ENCODE results near the gene BNIP5.

BNIP5 gene

DNA sequence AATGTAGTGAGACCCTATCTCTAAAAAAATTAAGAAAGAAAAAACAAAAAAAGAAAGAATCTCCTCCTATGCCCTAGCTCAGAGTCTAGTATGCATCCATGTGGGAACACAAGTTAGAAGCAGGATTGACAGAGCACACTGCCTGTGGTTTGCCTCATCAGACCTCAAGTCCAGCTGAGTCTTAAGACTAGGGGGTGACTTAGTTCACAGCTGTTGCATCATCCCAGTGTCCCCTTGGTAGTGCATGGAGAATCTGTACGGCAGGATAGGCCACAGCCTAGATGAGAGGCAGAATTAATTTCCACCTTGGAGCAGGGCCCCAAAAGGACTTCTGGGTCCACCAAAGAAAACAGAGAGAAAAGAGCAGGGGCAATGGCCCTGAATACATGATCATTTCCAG lies 53.1 kb downstream of the BNIP5 start:
- Histone ChIP-seq H4K20me1 (ENCODE audit: insufficient read depth, low read length, poor library complexity, severe bottlenecking) (no peaks in the 10 kb centered on the region), H3F3A (ENCODE audit: low read depth) (no peaks in the 10 kb centered on the region), H2AFZ (ENCODE audit: low read length) (no peak overlapping the region), H3K36me3 (ENCODE audit: insufficient read depth, low read length) (no peaks in the 10 kb centered on the region), H3K9me3 (ENCODE audit: insufficient read depth, low read depth, low read length) (no peaks in the 10 kb centered on the region), H3K27me3 (ENCODE audit: insufficient read depth, low read length, poor library complexity, severe bottlenecking) (no peaks in the 10 kb centered on the region), H3K4me1 (ENCODE audit: insufficient read depth, low read length, poor library complexity, severe bottlenecking) (peaks cover 9% of the 10 kb centered on the region), H3K79me2 (ENCODE audit: insufficient read depth, low read length) (no peaks in the 10 kb centered on the region), H3K4me2 (ENCODE audit: low read depth, low read length, poor library complexity, severe bottlenecking) (no peak overlapping the region), H3K4me3 (ENCODE audit: low read length, poor library complexity, severe bottlenecking) (no peak overlapping the region), H3K9ac (ENCODE audit: low read depth, low read length, poor library complexity, severe bottlenecking) (no peak overlapping the region), H3K9me2 (replicated peaks; ENCODE audit: low read depth, low read length) (no peaks in the 10 kb centered on the region)
- TF ChIP-seq, protein P1, sequence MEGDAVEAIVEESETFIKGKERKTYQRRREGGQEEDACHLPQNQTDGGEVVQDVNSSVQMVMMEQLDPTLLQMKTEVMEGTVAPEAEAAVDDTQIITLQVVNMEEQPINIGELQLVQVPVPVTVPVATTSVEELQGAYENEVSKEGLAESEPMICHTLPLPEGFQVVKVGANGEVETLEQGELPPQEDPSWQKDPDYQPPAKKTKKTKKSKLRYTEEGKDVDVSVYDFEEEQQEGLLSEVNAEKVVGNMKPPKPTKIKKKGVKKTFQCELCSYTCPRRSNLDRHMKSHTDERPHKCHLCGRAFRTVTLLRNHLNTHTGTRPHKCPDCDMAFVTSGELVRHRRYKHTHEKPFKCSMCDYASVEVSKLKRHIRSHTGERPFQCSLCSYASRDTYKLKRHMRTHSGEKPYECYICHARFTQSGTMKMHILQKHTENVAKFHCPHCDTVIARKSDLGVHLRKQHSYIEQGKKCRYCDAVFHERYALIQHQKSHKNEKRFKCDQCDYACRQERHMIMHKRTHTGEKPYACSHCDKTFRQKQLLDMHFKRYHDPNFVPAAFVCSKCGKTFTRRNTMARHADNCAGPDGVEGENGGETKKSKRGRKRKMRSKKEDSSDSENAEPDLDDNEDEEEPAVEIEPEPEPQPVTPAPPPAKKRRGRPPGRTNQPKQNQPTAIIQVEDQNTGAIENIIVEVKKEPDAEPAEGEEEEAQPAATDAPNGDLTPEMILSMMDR (conservative IDR thresholded peaks at IDR 0.05; ENCODE audit: low read length), result no peak
- TF ChIP-seq EZH2phosphoT487 (IDR thresholded peaks at IDR 0.05; ENCODE audit: borderline replicate concordance), result no peak

DNA sequence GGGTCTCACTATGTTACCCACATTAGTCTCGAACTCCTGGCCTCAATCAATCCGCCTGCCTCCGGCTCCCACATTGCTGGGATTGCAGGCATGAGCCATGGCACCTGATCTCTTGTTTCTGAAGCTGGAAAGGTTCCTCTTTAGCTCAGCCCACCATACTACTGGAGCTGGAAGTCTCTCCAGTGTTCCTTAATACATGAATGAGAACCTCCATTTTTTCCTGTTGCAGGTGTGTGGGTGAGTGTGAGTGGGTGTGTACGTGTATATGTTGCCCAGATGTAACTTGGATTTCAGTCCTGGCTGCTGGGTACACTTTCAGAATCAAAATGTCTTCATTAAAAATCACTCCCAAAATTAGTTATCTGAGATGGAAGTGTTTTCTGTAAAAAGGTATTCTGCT lies 55.7 kb downstream of the BNIP5 start:
- H3K36me3 ChIP-seq (ENCODE audit: insufficient read depth, low read length), result no peaks in the 10 kb centered on the region
- no peak overlapping the region for H3K4me2 ChIP-seq (ENCODE audit: low read depth, low read length, poor library complexity, severe bottlenecking)
- no peaks in the 10 kb centered on the region for H3K4me1 ChIP-seq (ENCODE audit: insufficient read depth, low read length, poor library complexity, severe bottlenecking)

DNA sequence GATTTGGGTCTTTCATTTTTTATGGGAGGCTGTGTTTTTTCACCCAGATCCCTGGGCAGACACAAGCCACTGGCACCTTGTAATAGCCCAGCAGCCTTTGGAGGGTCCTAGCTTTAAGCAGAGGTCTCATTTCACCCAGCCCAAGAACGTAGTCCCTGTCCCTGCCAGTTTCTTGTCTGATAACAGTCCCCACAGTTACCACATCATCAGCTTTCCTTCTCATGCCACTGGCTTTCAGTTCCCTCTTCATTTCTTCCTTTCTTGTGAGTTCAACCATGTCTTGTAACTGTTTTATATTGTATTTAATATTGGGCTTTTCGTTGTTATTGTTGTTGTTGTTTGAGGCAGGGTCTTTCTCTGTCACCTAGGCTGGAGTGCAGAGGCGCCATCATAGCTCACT lies 56.2 kb downstream of the BNIP5 start:
- Histone ChIP-seq H3K9me2 (replicated peaks; ENCODE audit: low read depth, low read length) (no peaks in the 10 kb centered on the region), H3K4me1 (ENCODE audit: insufficient read depth, low read length, poor library complexity, severe bottlenecking) (no peaks in the 10 kb centered on the region), H3K79me2 (ENCODE audit: insufficient read depth, low read length) (no peaks in the 10 kb centered on the region), H2AFZ (ENCODE audit: low read length) (no peak overlapping the region), H3F3A (ENCODE audit: low read depth) (no peaks in the 10 kb centered on the region), H3K4me2 (ENCODE audit: low read depth, low read length, poor library complexity, severe bottlenecking) (no peak overlapping the region), H3K9ac (ENCODE audit: low read depth, low read length, poor library complexity, severe bottlenecking) (no peak overlapping the region), H4K20me1 (ENCODE audit: insufficient read depth, low read length, poor library complexity, severe bottlenecking) (no peaks in the 10 kb centered on the region), H3K9me3 (ENCODE audit: insufficient read depth, low read depth, low read length) (no peaks in the 10 kb centered on the region), H3K4me3 (ENCODE audit: low read length, poor library complexity, severe bottlenecking) (no peak overlapping the region), H3K36me3 (ENCODE audit: insufficient read depth, low read length) (no peaks in the 10 kb centered on the region), H3K27me3 (ENCODE audit: insufficient read depth, low read length, poor library complexity, severe bottlenecking) (no peaks in the 10 kb centered on the region)
- no peak for TF ChIP-seq EZH2phosphoT487 (IDR thresholded peaks at IDR 0.05; ENCODE audit: borderline replicate concordance)
- TF ChIP-seq, protein P1 (conservative IDR thresholded peaks at IDR 0.05; ENCODE audit: low read length), result no peak

More for the DNA sequence above, 55.7 kb downstream of the BNIP5 start:
- H3K27me3 ChIP-seq (ENCODE audit: insufficient read depth, low read length, poor library complexity, severe bottlenecking), result no peaks in the 10 kb centered on the region
- no peaks in the 10 kb centered on the region for H3K79me2 ChIP-seq (ENCODE audit: insufficient read depth, low read length)
- H4K20me1 ChIP-seq (ENCODE audit: insufficient read depth, low read length, poor library complexity, severe bottlenecking), result no peaks in the 10 kb centered on the region
- H3K9ac ChIP-seq (ENCODE audit: low read depth, low read length, poor library complexity, severe bottlenecking), result no peak overlapping the region
- no peaks in the 10 kb centered on the region for H3K9me3 ChIP-seq (ENCODE audit: insufficient read depth, low read depth, low read length)
- no peak overlapping the region for H2AFZ ChIP-seq (ENCODE audit: low read length)
- H3K4me3 ChIP-seq (ENCODE audit: low read length, poor library complexity, severe bottlenecking), result no peak overlapping the region
- H3F3A ChIP-seq (ENCODE audit: low read depth), result no peaks in the 10 kb centered on the region
- TF ChIP-seq, protein P1 (conservative IDR thresholded peaks at IDR 0.05; ENCODE audit: low read length), result no peak
- TF ChIP-seq EZH2phosphoT487 (IDR thresholded peaks at IDR 0.05; ENCODE audit: borderline replicate concordance), result no peak
- no peaks in the 10 kb centered on the region for H3K9me2 ChIP-seq (replicated peaks; ENCODE audit: low read depth, low read length)
